ENCODE measurements around the gene KSR1. TPM values are rescaled to one million over a fixed set of nuclear protein-coding genes. Genes with fewer than 3 reads are reported as not detected.

Gene KSR1
- total and polyA plus RNA-seq, 2 of the 4 experiments (the other 2 are of a cell fraction): 12.5 to 21.9 TPM

- peaks cover 14% of the 10 kb centered on the region for H3K9me1 ChIP-seq (ENCODE audit: insufficient read depth, low read length)
- ATAC-seq (ENCODE audit: low read depth): no peak
- H3K79me1 ChIP-seq (ENCODE audit: low read depth in 1 of 2, low read length in 2 of 2): peaks cover 31 to 83% of the 10 kb centered on the region in 2 experiments; a peak in 3 of 4 replicates
- H3K9me3 ChIP-seq (ENCODE audit: control insufficient read depth, insufficient read depth, low read length): no peaks in the 10 kb centered on the region
- H3K56ac ChIP-seq (ENCODE audit: extremely low read depth, insufficient read depth, low read length): no peak overlapping the region
- H2AFZ ChIP-seq (replicated peaks; ENCODE audit: low read length, poor library complexity): no peak overlapping the region
- no peak overlapping the region for H3K4me2 ChIP-seq (ENCODE audit: low read depth, low read length)
- CTCF ChIA-PET: no interaction called here
- no peak overlapping the region for H4K8ac ChIP-seq (ENCODE audit: low read depth in 2 of 2, low read length in 2 of 2)
- no peak for TF ChIP-seq CTCF (conservative IDR thresholded peaks at IDR 0.05; ENCODE audit: low read depth, low read length)
- no peak for TF ChIP-seq FOS (IDR thresholded peaks at IDR 0.05; ENCODE audit: low read depth, low read length)
- TF ChIP-seq MAZ (IDR thresholded peaks at IDR 0.05; ENCODE audit: borderline replicate concordance, low read depth, low read length): no peak
- no peak for TF ChIP-seq CHD1 (IDR thresholded peaks at IDR 0.05; ENCODE audit: low read depth, low read length)
- no peak for TF ChIP-seq MXI1 (IDR thresholded peaks at IDR 0.05; ENCODE audit: borderline replicate concordance, low read depth, low read length)
- no peak for TF ChIP-seq RAD21 (IDR thresholded peaks at IDR 0.05; ENCODE audit: low read length)
- no peak overlapping the region for H3K4ac ChIP-seq (ENCODE audit: low read depth, low read length)
- no peak for DNase-seq
- no peak overlapping the region for H3K23ac ChIP-seq (ENCODE audit: low read depth, low read length)
- dilution Hi-C loops (cut with HindIII; ENCODE audit: low sequenced_read_pairs, unreplicated experiment): no loop called here
- no peak overlapping the region for H4K91ac ChIP-seq (ENCODE audit: insufficient read depth, low read depth, low read length)
- no TSS peak for BruUV-seq (replicated peaks)
- no peak overlapping the region for H3K9ac ChIP-seq (ENCODE audit: low read depth, low read length)
- no peak overlapping the region for H2BK120ac ChIP-seq (ENCODE audit: low read depth, low read length)
- no peak overlapping the region for H2BK5ac ChIP-seq (ENCODE audit: low read depth, low read length, poor library complexity, severe bottlenecking)
- peaks cover 57% of the 10 kb centered on the region for H4K20me1 ChIP-seq (ENCODE audit: insufficient read depth, low read length)
- H3K4me1 ChIP-seq (ENCODE audit: control insufficient read depth, insufficient read depth, low read length): peaks cover 27% of the 10 kb centered on the region
- no peak overlapping the region for H3K27ac ChIP-seq (ENCODE audit: insufficient read depth, low read length)
- H3K4me3 ChIP-seq (ENCODE audit: insufficient read depth, low read depth, low read length): no peak overlapping the region
- H3K36me3 ChIP-seq (ENCODE audit: control insufficient read depth, insufficient read depth, low read length): peaks cover 11% of the 10 kb centered on the region
- no peaks in the 10 kb centered on the region for H3K27me3 ChIP-seq (ENCODE audit: control insufficient read depth, insufficient read depth, low read length)
- H4K5ac ChIP-seq (ENCODE audit: low read depth, low read length): no peak overlapping the region
- H2AK9ac ChIP-seq (replicated peaks; ENCODE audit: low read depth, low read length, poor library complexity): no peak overlapping the region
- intact Hi-C loops (cut with micrococcal nuclease): no loop called here
- H3K14ac ChIP-seq (replicated peaks; ENCODE audit: low read depth, low read length): no peak overlapping the region
- no peak overlapping the region for H2BK20ac ChIP-seq (ENCODE audit: low read depth, low read length)
- H2BK15ac ChIP-seq (ENCODE audit: low read depth, low read length): no peak overlapping the region
- in situ Hi-C loops (cut with MboI; ENCODE audit: low sequenced_read_pairs): loop anchor here (5.0 kb wide), 1 partner anchor 50 kb away; no protein-coding TSS in a partner anchor
- H2AK5ac ChIP-seq (ENCODE audit: low read depth, low read length): no peak overlapping the region
- no CpG with 5 or more reads among the region's 5 CpGs for WGBS, 2 experiments (ENCODE audit: extremely low coverage in 2 of 2, insufficient read length in 1 of 2)
- POLR2A ChIA-PET (ENCODE audit: unreplicated experiment): no interaction called here
- H3K18ac ChIP-seq (ENCODE audit: low read depth, low read length): no peak overlapping the region
These were observed 41.4 kb downstream of the KSR1 start for GRCh38 chr17:27497696-27498095.
